GM21515 (cell line): Measurements from ENCODE around the gene WWC2.

ENCODE experiments used
- ATAC-seq: cut with Tn5 transposase; IDR thresholded peaks from one replicate; pipeline ENCODE4 v1.9.1; 2021; ENCODE audit not compliant: unreplicated experiment

WWC2 gene

DNA sequence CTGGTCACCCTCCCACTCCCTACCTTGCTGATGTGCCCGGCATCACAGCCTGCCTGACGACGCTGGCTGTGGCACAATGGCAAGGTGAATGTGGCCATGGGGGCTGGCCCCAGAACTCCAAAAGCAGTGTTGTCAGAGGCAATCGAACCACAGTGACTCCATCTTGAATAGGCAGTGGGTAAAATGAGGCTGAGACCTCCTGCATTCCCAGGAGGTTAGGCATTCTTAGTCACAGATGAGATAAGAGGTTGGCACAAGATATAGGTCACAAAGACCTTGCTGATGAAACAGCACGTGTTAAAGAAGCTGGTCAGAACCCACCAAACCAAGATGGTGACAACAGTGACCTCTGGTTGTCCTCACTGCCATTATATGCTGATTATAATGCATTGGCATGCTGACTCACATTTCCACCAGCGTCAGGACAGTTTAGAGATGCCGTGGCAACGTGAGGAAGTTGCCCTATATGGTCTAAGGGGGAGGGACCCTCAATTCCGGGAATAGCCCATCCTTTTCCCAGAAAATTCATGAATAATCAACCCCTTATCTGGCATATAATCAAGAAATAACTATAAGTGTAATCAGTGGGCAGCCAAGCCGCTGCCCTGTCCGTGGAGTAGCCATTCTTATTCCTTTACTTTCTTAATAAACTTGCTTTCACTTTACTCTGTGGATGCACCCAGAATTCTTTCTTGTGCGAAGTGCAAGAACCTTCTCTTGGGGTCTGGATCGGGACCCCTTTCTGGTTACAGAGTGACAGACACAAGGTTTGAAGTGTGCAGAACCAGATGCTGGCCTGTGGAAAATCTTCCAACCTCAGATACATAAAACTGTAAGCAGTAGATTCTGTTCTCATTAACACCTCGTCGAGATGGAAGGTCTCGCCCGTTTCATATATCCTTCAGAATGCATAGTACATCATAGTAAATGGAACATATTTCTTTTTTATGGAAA lies 249.9 kb downstream of the WWC2 start:
- no peak for ATAC-seq

DNA sequence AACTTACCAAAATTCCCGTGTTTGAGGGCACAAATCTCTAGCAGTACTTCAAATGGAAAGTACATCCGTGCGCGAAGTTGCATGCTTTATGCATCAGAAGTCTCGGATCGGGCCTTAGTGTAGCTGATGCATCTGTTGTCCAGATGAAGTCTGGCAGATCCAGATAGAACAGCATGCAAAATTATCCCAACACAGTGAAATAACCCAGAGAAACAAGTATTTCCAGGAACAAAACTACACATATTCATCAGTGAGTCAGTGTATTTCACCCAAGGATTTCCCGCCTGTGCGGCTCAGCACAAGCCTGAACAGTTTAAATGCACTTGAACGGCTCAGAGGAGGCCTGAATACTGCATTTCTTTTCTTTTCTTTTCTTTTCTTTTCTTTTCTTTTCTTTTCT lies 250.6 kb downstream of the WWC2 start:
- no peak for ATAC-seq

DNA sequence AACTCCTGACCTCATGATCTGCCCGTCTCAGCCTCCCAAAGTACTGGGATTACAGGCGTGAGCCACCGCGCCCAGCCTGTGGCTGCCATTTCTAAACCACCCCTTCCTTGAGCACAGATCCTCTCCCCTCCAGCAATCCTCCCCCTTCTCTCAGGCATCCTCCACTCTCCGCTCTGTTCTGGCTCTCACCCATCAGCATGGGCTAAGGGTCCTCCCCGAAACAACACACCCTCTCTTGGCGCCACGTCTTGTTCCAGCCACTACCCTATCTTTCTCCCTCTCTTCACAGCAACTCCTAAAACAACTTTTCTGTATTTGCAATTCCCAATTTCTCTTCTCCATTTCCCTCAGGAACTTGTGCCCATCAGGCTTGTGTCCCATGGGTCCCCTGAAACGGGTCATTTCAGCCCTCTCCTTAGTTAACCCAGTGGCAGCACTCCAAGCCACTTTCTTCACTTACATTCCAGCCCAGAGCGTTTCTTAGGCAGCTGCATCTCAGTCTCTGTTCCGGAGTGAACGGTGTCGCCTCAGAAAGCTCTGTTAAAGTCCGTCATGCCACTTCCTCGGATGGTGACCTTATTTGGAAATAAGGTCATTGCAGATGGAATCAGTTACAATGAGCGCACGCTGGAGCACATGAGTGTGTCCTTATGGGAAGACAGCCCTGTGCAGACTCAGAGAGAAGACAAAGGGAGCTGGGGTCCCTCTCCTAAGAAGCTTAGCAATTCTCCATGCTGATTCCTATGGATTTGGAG lies 251.4 kb downstream of the WWC2 start:
- ATAC-seq: no peak

DNA sequence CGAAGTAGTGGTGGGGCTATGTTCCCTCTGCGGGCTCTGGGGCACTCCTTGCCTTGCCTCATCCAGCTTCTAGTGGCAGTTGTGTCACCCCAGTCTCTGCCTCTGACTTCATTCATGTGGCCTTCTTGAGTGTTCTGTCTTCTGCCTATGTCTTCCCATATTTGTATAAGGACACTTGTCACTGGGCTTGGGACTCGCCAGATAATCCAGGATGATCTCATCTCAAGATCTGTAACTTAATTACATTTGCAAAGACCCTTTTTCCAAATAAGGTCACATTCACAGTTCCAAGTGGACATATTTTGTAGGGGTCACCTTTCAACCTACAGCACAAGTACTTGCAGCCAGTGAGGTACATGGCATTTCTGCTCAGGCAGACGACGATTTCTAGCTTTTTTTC lies 253.5 kb downstream of the WWC2 start:
- ATAC-seq: no peak

DNA sequence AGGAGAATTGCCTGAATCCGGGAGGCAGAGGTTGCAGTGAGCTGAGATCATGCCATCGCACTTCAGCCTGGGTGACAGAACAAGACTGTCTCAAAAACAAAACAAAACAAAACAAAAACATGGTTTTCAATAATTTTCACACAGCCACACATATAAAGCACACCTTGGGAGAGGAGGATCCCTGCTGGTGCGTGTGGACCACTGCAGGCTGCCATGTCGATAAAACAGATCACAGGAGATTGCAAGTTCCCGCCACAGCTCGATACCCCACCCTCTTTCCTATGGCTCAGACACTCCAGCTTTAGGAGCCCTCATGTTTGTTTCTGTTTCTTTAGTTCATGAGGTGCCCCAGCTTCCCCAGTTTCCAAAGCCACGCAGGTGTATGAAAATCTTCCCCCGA lies 254.5 kb downstream of the WWC2 start:
- no peak for ATAC-seq

DNA sequence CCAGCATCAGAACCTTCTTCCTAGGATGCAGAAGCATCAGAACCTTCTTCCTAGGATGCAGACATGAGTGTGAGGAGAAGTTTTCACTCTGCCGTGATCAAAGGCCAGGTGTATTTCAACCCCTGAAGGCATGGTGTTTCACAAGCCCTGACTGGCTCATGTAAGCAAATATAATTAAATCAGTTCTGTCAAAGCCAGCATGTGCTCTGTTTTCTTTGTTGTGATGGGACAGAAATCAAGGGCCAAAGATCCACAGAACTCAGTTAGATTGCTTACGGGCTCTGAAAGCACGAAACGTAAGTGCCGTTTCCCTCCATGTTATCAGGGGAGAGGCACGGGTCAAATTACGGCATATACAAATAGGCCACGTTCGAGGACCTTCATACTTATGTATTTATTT lies 255.2 kb downstream of the WWC2 start:
- ATAC-seq: no peak

DNA sequence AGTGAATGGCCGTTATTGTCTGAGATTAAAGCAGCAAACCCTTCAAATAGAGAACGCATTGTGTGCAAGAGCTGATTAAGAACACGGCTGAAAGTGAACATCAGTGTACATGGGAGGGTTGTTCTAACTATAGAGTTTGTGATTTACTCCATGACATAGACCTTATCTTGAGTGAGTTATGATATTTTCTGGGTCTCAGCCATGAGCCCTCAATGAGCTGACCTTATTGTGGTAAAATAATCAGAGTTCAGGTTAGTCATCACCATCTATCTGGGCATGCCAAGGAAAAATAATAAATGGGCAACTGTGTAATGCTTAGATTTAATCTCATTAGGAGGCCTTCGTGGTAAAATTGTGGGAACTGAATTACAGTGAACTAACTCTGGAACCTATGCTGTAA lies 256.3 kb downstream of the WWC2 start:
- ATAC-seq: no peak

DNA sequence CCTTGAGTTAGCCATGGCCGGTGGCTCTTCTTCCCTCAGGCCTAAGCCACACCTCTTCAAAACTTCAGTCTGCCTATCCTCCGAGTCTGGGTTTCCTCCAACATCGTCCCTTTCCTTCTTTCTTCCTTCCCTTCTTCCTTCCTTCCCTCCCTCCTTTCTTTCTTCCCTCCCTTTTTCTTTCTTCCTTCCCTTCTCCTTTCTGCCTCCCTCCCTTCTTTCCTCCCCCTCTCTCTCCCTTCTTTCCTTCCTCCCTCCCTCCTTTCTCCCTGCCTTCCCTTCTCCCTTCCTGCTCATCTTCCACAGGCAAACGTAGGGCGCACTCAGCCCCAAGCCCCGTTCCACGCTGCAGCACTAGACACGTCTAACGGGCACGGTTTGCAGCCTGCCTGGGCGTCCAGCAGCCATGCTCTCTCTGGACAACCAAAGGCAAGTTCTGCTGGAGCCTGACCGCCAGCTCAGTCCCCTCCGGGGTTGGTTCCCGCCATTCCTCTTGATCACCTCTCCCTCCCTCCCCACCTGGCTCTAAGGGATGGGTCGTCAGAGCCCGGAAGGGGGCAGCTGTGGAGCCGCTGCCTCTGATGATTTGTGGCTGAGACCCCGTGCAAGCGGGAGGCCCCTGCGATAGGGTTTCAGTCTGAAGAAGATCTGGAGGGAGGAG lies 257.2 kb downstream of the WWC2 start:
- no peak for ATAC-seq

DNA sequence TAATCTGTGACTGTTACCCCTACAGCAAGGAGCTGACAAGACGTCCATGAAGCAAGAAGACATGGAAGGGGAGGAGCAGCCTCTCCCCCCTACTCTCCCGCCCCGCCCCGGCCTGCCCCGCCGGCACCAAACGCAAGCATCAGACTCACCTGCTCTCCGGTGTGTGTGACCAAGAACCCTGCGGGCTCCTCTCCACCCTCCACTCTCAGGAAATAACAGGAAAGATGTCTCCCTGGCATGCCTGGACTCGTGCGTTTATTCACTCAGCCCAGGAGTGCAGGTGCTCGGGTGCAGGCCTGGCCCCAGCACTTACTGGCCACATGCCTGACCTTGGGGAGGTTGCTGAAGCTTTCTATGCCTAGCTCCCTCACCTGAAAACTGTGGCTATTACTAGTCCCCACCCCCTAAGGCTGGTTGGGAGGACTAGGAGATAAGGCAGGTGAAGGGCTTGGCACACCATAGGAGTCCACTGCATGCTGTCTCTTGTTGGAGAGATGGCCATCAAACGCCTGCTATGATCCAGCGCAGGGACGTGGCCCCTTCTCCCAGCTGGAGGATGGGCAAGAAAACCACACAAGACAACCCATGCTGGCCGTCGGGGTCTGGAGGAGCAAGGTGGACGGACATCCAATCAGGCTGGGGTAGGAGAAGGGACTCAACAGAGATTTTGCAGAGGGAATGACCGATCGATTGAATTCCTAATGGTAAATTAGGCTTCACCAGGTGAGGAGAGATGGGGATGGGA lies 258.0 kb downstream of the WWC2 start:
- no peak for ATAC-seq

DNA sequence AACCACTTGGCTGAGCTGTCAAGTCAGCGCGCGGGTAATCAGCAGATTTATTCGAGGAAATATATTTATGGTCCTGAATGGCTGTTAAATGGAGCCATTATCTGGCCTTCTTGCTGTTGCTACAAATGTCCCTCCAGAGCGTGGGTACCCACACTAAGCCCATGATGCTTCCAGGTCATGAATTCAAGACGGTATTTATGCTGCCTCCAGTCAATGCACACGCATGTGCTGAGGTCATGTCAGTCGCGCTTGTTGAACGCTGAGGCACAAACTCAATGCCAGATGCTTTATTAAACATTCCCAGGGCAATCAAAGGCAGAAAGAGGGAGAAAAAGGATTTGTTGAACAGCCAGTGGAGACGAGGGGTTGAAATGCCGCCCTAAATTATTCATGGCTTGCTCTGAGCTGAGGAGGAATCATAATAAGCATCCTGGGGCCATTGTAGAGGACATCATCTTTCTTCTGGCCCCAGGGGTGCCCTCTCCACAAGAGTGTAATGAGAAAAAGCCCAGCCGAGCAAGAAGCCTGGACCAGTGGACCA lies 259.2 kb downstream of the WWC2 start:
- ATAC-seq: no peak

DNA sequence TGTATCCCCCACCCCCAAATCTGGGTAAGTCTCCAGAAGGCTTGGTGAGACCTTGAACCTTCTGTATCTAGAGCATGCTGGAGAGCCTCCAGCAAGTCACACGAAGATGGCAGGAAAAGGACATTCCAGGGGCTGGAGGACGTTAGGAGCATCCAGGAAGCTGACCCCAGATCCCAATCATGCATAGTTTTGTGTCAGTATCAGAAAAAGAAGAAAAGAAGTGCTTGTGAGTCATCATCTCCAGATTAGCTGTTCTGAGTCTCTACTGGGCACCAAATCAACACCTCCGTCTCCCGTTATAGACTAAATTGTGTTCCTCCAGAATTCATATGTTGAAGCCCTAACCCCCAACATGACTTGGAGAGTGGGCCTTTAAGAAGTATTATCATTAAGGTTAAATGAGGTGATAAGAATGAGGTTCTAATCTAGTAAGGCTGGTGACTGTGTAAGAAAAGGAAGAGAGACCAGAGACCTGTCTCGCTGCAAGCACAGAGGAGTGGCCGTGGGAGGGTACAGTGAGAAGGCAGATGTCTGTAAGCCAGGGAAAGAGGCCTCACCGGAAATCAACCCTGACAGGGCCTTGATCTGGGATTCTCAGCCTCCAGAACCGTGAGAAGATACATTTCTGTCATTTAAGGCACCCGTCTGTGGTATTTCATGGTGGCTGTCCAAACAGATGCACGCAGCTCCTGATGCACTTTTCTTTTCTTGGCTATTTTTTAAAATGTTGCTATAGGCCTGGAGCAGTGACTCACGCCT lies 261.3 kb downstream of the WWC2 start:
- no peak for ATAC-seq

DNA sequence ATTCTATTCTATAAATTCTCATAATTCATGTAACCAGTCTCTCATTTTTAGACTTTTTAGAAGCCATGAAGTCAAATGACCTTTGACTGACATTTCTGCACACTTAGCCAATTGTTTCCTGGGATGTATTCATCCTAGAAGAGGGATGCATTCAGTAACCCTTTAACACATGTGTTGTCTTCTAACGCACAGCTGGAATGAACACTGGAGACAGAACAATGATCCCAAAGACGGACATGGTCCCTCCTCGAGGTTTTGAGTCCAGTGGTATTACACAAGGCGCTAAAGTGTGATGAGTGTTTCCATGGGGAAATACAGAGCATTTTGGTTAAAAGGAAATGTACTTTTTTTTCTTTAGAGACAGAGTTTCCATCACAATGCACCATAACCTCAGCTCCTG lies 263.0 kb downstream of the WWC2 start:
- ATAC-seq: no peak

DNA sequence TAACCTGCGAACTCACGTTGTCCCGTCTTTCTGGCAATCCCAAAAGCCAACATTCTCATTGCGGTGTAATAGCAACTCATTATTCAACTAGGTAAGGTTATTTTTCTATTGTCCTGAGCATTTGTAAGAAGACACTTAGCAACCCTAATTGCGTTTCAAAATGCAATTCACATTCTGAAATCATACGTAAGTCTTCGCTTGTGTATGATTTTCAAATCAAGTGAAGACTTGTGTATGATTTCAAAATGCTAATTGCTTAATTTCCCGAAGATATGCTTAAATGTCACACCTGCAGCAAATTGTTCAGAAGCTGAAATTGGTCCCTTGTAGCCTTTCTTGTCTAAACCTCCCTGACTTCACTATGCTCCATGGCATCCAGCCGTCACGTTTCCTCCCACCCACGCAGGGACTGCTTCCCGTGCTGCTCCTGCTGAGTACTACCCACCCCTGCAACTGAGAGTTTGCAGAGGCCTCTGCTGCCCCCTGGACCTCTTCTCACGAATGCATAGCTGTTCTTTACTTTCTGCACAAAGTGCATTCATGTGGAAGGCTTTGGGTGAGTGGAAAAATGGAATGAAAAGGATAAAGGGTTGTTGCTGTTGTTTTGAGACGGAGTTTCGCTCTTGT lies 264.0 kb downstream of the WWC2 start:
- no peak for ATAC-seq

DNA sequence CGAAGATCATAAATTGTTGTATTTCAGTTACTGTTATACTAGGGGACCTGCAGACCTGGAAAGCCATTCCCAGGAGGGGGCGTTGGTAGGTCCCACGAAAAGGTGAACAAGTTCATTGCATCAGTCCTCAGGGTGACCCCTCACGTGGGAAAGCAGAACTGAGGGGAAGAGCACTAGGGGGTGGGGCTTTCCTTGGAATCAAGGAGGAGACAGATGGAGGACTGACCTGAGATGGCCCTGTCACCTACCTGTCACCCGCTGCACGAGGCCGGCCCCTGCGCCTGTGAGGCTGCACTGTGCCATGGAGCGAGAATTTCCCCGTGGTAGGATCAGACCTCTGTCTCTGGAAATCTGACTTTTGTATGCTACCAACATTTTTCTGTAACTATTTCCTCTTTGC lies 265.0 kb downstream of the WWC2 start:
- no peak for ATAC-seq

DNA sequence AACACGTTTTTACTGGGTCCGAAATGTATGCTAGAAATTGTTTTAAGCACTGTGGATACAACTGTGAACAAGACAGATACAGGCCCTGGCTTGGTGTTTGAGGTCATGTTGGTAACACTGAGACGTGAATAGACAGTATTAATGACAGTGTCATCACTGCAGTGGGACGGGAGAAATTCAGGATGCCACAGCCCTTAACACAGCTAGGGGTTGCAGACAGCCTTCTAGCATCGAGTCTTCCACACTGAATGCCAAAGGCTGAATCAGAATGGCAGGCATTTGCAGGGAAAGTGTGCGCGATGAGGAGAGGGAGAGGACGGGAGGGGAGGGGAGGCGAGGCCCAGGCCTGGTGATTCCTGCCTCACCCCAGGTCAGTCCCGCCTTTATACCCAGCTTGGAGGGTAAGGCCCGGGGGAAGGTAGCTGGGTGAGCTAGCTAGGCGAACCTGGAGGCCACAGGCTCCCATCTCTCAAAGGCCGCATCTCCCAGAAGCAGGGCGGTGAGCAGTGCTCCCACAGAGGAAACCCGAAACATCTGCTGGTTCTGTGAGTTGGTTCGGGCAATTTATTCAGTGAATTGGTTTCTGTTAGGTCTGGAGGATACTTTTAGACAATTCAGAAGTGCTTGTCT lies 267.3 kb downstream of the WWC2 start:
- ATAC-seq: no peak

DNA sequence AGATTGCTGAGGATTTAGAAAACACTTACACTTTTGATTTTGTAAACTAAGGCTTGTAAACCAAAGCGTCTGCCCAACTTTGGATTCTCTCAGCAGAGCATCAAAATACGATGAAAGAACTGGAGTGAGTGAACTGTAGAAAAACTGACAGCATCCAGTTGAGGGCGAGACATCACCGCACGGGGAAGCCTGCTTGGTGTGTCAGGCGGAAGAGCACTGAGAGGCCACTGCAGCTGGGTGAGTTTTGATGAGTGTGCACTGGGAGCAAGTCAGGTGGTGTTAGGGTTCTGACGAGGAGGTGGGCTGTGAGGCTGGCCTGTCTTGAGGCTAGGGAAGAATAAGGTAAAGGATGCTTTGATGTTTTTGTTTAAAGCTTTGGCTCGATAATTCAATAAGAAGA lies 270.0 kb downstream of the WWC2 start:
- ATAC-seq: no peak
